GM19463 (cell line): ENCODE data around the gene AKR1E2.
A peak's percentile ranks its signal among the peaks of the same experiment; 100 is the strongest.

Source experiments
- ATAC-seq: cut with Tn5 transposase; IDR thresholded peaks from one replicate; pipeline ENCODE4 v1.9.1; 2021; ENCODE audit warnings: mild to moderate bottlenecking, moderate library complexity; ENCODE audit not compliant: unreplicated experiment

The AKR1E2 gene

GRCh38 chr10:4843525-4844180 lies 17.6 kb downstream of the AKR1E2 start:
- no peak for ATAC-seq

- ATAC-seq, result no peak
Measured at GRCh38 chr10:4844864-4845263, 18.9 kb downstream of the AKR1E2 start.

GRCh38 chr10:4845766-4846165 lies 19.8 kb downstream of the AKR1E2 start:
- no peak for ATAC-seq

GRCh38 chr10:4846775-4847174 lies 20.8 kb downstream of the AKR1E2 start:
- ATAC-seq, result no peak

- no peak for ATAC-seq
Measured at GRCh38 chr10:4847561-4848355, 21.8 kb downstream of the AKR1E2 start.

GRCh38 chr10:4848356-4849041 lies 22.5 kb downstream of the AKR1E2 start:
- no peak for ATAC-seq

- no peak for ATAC-seq
Measured at GRCh38 chr10:4849042-4849402, 23.0 kb downstream of the AKR1E2 start.

GRCh38 chr10:4849555-4850242 lies 23.7 kb downstream of the AKR1E2 start:
- peak; percentile 84 for ATAC-seq

GRCh38 chr10:4850397-4850796 lies 24.4 kb downstream of the AKR1E2 start:
- no peak for ATAC-seq

- no peak for ATAC-seq
Measured at GRCh38 chr10:4851176-4851575, 25.2 kb downstream of the AKR1E2 start.

- ATAC-seq, result no peak
Measured at GRCh38 chr10:4851846-4852245, 25.8 kb downstream of the AKR1E2 start.

GRCh38 chr10:4865945-4866661 lies 40.1 kb downstream of the AKR1E2 start:
- no peak for ATAC-seq

GRCh38 chr10:4867109-4867519 lies 41.1 kb downstream of the AKR1E2 start:
- no peak for ATAC-seq

GRCh38 chr10:4867520-4868356 lies 41.7 kb downstream of the AKR1E2 start:
- ATAC-seq, result no peak

- ATAC-seq, result no peak
Measured at GRCh38 chr10:4868357-4868657, 42.3 kb downstream of the AKR1E2 start.

GRCh38 chr10:4882704-4883078 lies 56.7 kb downstream of the AKR1E2 start:
- no peak for ATAC-seq

- no peak for ATAC-seq
Measured at GRCh38 chr10:4883079-4883739, 57.2 kb downstream of the AKR1E2 start.

GRCh38 chr10:4885162-4885561 lies 59.2 kb downstream of the AKR1E2 start:
- no peak for ATAC-seq

GRCh38 chr10:4887501-4887900 lies 61.5 kb downstream of the AKR1E2 start:
- ATAC-seq, result no peak

- ATAC-seq, result no peak
Measured at GRCh38 chr10:4888236-4888635, 62.2 kb downstream of the AKR1E2 start.
